ENCODE measurements around the gene ABHD12.
A peak's percentile ranks its signal among the peaks of the same experiment; 100 is the strongest.

Gene ABHD12

DNA sequence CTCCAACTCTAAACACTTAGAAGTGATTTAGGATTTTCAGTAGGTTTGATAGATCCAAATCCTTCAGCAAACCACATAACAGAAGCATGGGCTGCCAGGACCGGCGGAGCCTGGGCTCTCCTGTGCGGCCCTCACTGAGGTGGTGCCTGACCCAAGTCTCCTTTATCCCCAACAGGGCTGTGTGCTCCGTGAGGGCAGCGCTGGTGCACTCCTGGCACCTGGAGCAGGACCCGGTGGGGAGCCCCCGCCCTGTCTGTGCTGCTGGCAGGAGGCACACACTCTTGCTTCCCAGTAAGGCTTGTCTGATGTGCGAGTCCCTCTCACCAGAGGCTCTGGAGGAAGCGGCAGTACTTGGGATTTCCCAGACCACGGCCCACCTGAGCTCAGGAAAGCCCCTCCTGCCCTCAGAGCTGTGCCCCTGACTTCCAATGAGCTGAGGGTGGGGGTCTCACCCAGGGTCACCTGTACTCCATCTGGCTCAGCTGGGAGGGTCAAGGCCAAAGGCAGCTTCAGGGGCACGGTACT, 86.5 kb downstream of the ABHD12 start:
- peaks cover 5% of the 10 kb centered on the region for H3K79me1 ChIP-seq (replicated peaks; ENCODE audit: low read length, poor library complexity, severe bottlenecking)
- H2BK12ac ChIP-seq (ENCODE audit: low read length in 2 of 2), result no peak overlapping the region
- no peak overlapping the region for H2BK120ac ChIP-seq (ENCODE audit: low read depth, low read length)
- H4K8ac ChIP-seq (ENCODE audit: low read length), result no peak overlapping the region
- no peak for DNase-seq
- H4K91ac ChIP-seq (ENCODE audit: low read length), result no peak overlapping the region
- H3K4me3 ChIP-seq (ENCODE audit: insufficient read depth in 1 of 2, low read depth in 1 of 2, low read length in 2 of 2), result no peak overlapping the region
- H2AFZ ChIP-seq (ENCODE audit: low read depth, low read length), result no peak overlapping the region
- H3K4me2 ChIP-seq (ENCODE audit: low read length, poor library complexity, severe bottlenecking), result no peak overlapping the region
- no peaks in the 10 kb centered on the region for H3K9me3 ChIP-seq (ENCODE audit: control insufficient read depth, low read length)
- no peak overlapping the region for H3K18ac ChIP-seq (ENCODE audit: low read depth in 1 of 2, low read length in 2 of 2)
- no peak overlapping the region for H2BK15ac ChIP-seq (ENCODE audit: low read depth, poor library complexity, severe bottlenecking)
- H3K4ac ChIP-seq (ENCODE audit: low read depth in 1 of 2, low read length in 2 of 2), result no peak overlapping the region
- no peak overlapping the region for H2BK5ac ChIP-seq (ENCODE audit: low read depth, low read length, poor library complexity, severe bottlenecking)
- no peaks in the 10 kb centered on the region for H3K27me3 ChIP-seq (ENCODE audit: control insufficient read depth in 1 of 2, insufficient read depth in 1 of 2, low read length in 2 of 2)
- no peak overlapping the region for H3K9ac ChIP-seq (ENCODE audit: low read length)
- 94% methylated on average over 11 of the region's 11 CpGs for WGBS
- no peak overlapping the region for H3K14ac ChIP-seq (ENCODE audit: low read length in 2 of 2)
- H3K27ac ChIP-seq (ENCODE audit: low read length, poor library complexity, severe bottlenecking), result no peak overlapping the region
- H3K23ac ChIP-seq (ENCODE audit: low read length in 2 of 2), result no peak overlapping the region
- H3K4me1 ChIP-seq (ENCODE audit: control insufficient read depth, insufficient read depth, low read depth, low read length), result peaks cover 44% of the 10 kb centered on the region
- H3K36me3 ChIP-seq (ENCODE audit: control insufficient read depth in 1 of 2, insufficient read depth in 2 of 2, low read depth in 1 of 2, low read length in 2 of 2), result peaks cover 33 to 56% of the 10 kb centered on the region in 2 experiments
- H2AK5ac ChIP-seq (ENCODE audit: low read length, severe bottlenecking), result no peak overlapping the region

DNA sequence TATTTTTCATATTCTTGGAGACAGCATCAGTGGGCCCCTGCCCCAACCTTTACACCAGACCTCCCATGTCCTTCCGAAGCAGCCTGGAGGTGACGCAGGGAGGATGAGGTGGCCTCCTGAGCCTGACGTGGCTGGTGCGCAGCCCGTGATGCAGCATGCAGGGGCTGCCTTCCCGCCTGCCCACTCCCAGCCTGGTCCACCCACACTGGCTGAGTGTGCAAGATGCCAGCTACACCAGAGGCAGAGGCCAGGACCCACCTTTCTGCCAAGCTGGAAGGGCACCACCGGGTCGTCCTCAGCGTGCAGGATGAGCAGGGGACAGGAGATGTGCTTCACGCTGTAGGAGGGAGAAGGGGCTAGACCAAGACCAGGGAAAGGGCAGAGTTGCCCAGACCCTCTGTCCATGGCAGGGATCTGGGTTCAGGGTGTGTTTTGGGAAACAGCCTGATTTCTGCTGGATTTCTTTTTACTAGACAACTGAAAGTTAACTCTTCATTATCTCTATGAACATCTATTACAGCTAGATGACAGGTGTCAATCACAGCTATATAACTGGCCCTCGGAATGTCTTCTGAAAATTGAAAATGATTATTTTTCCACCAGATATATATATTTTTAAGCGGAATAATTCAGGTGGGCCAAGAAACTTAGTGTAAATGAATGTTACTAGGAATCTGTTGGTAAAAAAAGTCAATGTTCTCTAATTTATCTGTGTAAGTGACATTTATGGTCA, 87.2 kb downstream of the ABHD12 start:
- no peak overlapping the region for H3K4me3 ChIP-seq (ENCODE audit: insufficient read depth in 1 of 2, low read depth in 1 of 2, low read length in 2 of 2)
- no peaks in the 10 kb centered on the region for H3K9me3 ChIP-seq (ENCODE audit: control insufficient read depth, low read length)
- H2BK12ac ChIP-seq (ENCODE audit: low read length in 2 of 2), result no peak overlapping the region
- peak overlapping the region; percentile 21 for H4K91ac ChIP-seq (ENCODE audit: low read length)
- no peak overlapping the region for H3K27ac ChIP-seq (ENCODE audit: low read length, poor library complexity, severe bottlenecking)
- no peaks in the 10 kb centered on the region for H3K27me3 ChIP-seq (ENCODE audit: control insufficient read depth in 1 of 2, insufficient read depth in 1 of 2, low read length in 2 of 2)
- no peak overlapping the region for H3K4me2 ChIP-seq (ENCODE audit: low read length, poor library complexity, severe bottlenecking)
- no peak overlapping the region for H3K14ac ChIP-seq (ENCODE audit: low read length in 2 of 2)
- H2BK15ac ChIP-seq (ENCODE audit: low read depth, poor library complexity, severe bottlenecking), result no peak overlapping the region
- H4K8ac ChIP-seq (ENCODE audit: low read length), result no peak overlapping the region
- H2AK5ac ChIP-seq (ENCODE audit: low read length, severe bottlenecking), result no peak overlapping the region
- H3K36me3 ChIP-seq (ENCODE audit: control insufficient read depth in 1 of 2, insufficient read depth in 2 of 2, low read depth in 1 of 2, low read length in 2 of 2), result peaks cover 36 to 60% of the 10 kb centered on the region in 2 experiments
- peaks cover 37% of the 10 kb centered on the region for H3K4me1 ChIP-seq (ENCODE audit: control insufficient read depth, insufficient read depth, low read depth, low read length)
- no peak overlapping the region for H2AFZ ChIP-seq (ENCODE audit: low read depth, low read length)
- no peak overlapping the region for H3K9ac ChIP-seq (ENCODE audit: low read length)
- 98% methylated on average over 10 of the region's 12 CpGs for WGBS
- H3K18ac ChIP-seq (ENCODE audit: low read depth in 1 of 2, low read length in 2 of 2), result no peak overlapping the region
- DNase-seq, result no peak
- H2BK120ac ChIP-seq (ENCODE audit: low read depth, low read length), result no peak overlapping the region
- H2BK5ac ChIP-seq (ENCODE audit: low read depth, low read length, poor library complexity, severe bottlenecking), result no peak overlapping the region
- peaks cover 4% of the 10 kb centered on the region for H3K79me1 ChIP-seq (replicated peaks; ENCODE audit: low read length, poor library complexity, severe bottlenecking)
- H3K23ac ChIP-seq (ENCODE audit: low read length in 2 of 2), result no peak overlapping the region
- no peak overlapping the region for H3K4ac ChIP-seq (ENCODE audit: low read depth in 1 of 2, low read length in 2 of 2)

- Histone ChIP-seq H3K4me2 (ENCODE audit: low read length, poor library complexity, severe bottlenecking) (no peak overlapping the region), H2AK5ac (ENCODE audit: low read length, severe bottlenecking) (no peak overlapping the region), H3K9me3 (ENCODE audit: control insufficient read depth, low read length) (no peaks in the 10 kb centered on the region), H2AFZ (ENCODE audit: low read depth, low read length) (no peak overlapping the region), H3K18ac (ENCODE audit: low read depth in 1 of 2, low read length in 2 of 2) (no peak overlapping the region), H2BK120ac (ENCODE audit: low read depth, low read length) (no peak overlapping the region), H2BK15ac (ENCODE audit: low read depth, poor library complexity, severe bottlenecking) (no peak overlapping the region), H3K79me1 (replicated peaks; ENCODE audit: low read length, poor library complexity, severe bottlenecking) (peaks cover 1% of the 10 kb centered on the region), H3K4ac (ENCODE audit: low read depth in 1 of 2, low read length in 2 of 2) (no peak overlapping the region), H3K27ac (ENCODE audit: low read length, poor library complexity, severe bottlenecking) (no peak overlapping the region), H3K4me3 (ENCODE audit: insufficient read depth in 1 of 2, low read depth in 1 of 2, low read length in 2 of 2) (no peak overlapping the region), H4K91ac (ENCODE audit: low read length) (no peak overlapping the region), H3K27me3 (ENCODE audit: control insufficient read depth in 1 of 2, insufficient read depth in 1 of 2, low read length in 2 of 2) (no peaks in the 10 kb centered on the region), H2BK5ac (ENCODE audit: low read depth, low read length, poor library complexity, severe bottlenecking) (no peak overlapping the region), H3K4me1 (ENCODE audit: control insufficient read depth, insufficient read depth, low read depth, low read length) (peaks cover 36% of the 10 kb centered on the region), H3K23ac (ENCODE audit: low read length in 2 of 2) (no peak overlapping the region), H4K8ac (ENCODE audit: low read length) (no peak overlapping the region), H3K36me3 (ENCODE audit: control insufficient read depth in 1 of 2, insufficient read depth in 2 of 2, low read depth in 1 of 2, low read length in 2 of 2) (peaks cover 43 to 60% of the 10 kb centered on the region in 2 experiments), H3K14ac (ENCODE audit: low read length in 2 of 2) (peak overlapping the region in 1 of 2 experiments; percentile 67), H3K9ac (ENCODE audit: low read length) (no peak overlapping the region), H2BK12ac (ENCODE audit: low read length in 2 of 2) (no peak overlapping the region)
- 96% methylated on average over 6 of the region's 6 CpGs for WGBS
- no peak for DNase-seq
These were observed 88.0 kb downstream of the ABHD12 start for GRCh38 chr20:25302596-25302995.

- 96% methylated on average over 9 of the region's 9 CpGs for WGBS
- no peaks in the 10 kb centered on the region for H3K27me3 ChIP-seq (ENCODE audit: control insufficient read depth in 1 of 2, insufficient read depth in 1 of 2, low read length in 2 of 2)
These were observed 89.2 kb downstream of the ABHD12 start for GRCh38 chr20:25301357-25301920.

More at GRCh38 chr20:25301357-25301920, 89.2 kb downstream of the ABHD12 start:
- Histone ChIP-seq H3K4me3 (ENCODE audit: insufficient read depth in 1 of 2, low read depth in 1 of 2, low read length in 2 of 2) (no peak overlapping the region), H3K27ac (ENCODE audit: low read length, poor library complexity, severe bottlenecking) (peak overlapping the region; percentile 41), H3K18ac (ENCODE audit: low read depth in 1 of 2, low read length in 2 of 2) (peak overlapping the region in 1 of 2 experiments; percentile 37), H2AK5ac (ENCODE audit: low read length, severe bottlenecking) (peak overlapping the region; percentile 18), H2BK12ac (ENCODE audit: low read length in 2 of 2) (peak overlapping the region in 1 of 2 experiments; percentile 8), H3K4me1 (ENCODE audit: control insufficient read depth, insufficient read depth, low read depth, low read length) (peaks cover 45% of the 10 kb centered on the region), H3K23ac (ENCODE audit: low read length in 2 of 2) (no peak overlapping the region), H3K9me3 (ENCODE audit: control insufficient read depth, low read length) (no peaks in the 10 kb centered on the region), H2BK5ac (ENCODE audit: low read depth, low read length, poor library complexity, severe bottlenecking) (no peak overlapping the region), H3K4me2 (ENCODE audit: low read length, poor library complexity, severe bottlenecking) (no peak overlapping the region), H4K91ac (ENCODE audit: low read length) (peak overlapping the region; percentile 79), H2AFZ (ENCODE audit: low read depth, low read length) (no peak overlapping the region), H2BK15ac (ENCODE audit: low read depth, poor library complexity, severe bottlenecking) (no peak overlapping the region), H3K79me1 (replicated peaks; ENCODE audit: low read length, poor library complexity, severe bottlenecking) (peaks cover 1% of the 10 kb centered on the region), H3K9ac (ENCODE audit: low read length) (no peak overlapping the region), H3K4ac (ENCODE audit: low read depth in 1 of 2, low read length in 2 of 2) (no peak overlapping the region), H3K36me3 (ENCODE audit: control insufficient read depth in 1 of 2, insufficient read depth in 2 of 2, low read depth in 1 of 2, low read length in 2 of 2) (peaks cover 52 to 63% of the 10 kb centered on the region in 2 experiments), H2BK120ac (ENCODE audit: low read depth, low read length) (no peak overlapping the region), H4K8ac (ENCODE audit: low read length) (peak overlapping the region; percentile 27), H3K14ac (ENCODE audit: low read length in 2 of 2) (no peak overlapping the region)
- DNase-seq, result no peak

All from mesenchymal stem cell (in vitro differentiated cells and primary cell).